HG03378 (cell line): Measurements from ENCODE around the gene NRXN3.

ENCODE experiments used
- ATAC-seq: cut with Tn5 transposase; IDR thresholded peaks from one replicate; pipeline ENCODE4 v1.9.1; 2021; ENCODE audit warnings: mild to moderate bottlenecking, moderate library complexity; ENCODE audit not compliant: unreplicated experiment

The NRXN3 gene

DNA sequence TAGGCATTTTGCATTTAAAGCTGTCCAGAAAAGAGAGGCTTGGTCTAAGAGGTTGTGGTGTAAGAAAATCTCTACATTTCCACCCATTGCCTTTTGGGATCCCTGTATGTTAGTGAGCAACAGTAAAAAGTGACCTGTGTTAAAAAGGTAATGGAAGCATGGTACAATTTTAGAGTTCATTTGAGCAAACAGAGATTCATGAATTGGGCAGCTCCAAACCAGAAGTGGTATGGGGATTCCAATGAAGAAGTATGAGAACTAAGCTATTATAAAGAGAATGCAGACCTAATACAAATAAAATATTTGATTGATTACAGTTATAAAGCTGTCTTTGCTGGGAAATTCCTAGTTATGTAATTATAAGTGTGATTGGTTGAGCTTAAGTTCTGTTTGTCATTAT, 1134.1 kb downstream of the NRXN3 start:
- ATAC-seq = no peak

DNA sequence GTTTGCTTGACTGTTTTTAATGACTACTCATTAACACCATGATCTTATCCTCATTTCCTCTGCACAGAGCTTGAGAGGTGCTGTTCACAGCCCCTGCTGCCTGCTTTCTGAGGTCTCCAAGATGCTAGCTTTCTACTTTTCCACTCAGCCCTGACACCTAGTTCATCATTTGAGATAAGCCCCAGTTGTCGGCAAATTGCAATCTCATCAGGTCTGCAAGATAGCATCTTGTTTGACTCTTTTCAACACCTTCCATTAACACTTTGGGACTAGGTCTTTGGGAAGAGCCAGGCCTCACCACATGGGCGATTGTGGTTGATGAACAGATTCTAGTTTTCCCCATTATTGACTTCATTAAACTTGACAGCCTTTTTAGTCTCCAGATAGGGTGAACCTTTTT, 1136.4 kb downstream of the NRXN3 start:
- no peak for ATAC-seq

DNA sequence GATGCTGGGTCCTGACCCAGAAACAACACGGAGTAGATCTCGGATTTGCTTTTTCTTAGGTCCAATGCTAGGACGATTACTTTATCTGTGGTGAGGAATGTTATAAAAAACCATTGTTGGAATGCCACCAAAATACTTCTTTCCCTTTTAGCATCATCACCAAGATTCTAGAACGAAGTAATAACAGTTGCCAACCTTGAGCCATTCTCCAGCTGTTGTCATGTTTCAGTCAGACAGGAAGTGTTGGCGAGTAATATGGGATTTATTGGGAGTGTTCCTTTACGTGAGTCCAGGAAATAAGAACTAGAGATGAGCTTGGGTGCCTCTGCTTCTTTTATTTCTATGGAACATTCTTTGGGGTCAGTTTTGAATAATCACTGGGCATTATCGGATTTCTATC, 1148.2 kb downstream of the NRXN3 start:
- no peak for ATAC-seq

DNA sequence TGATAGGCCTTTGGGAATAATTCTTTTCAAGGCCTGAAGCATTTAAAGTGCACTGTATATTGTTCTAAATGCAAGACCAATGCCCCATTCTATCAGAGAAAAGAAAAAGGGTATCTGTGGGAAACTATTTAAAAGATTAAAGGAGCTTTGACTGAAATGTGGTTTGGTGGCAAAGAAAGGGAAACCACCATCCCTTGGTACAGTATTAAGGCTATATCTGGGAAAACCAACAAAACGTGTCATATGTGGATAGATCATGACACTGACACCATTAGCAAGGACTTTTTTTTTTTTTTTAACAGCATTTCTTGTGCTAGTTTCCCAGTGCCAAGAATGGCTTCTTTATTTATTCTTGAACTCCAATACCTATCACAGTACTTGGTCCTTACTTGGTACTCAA, 1150.4 kb downstream of the NRXN3 start:
- ATAC-seq = no peak

DNA sequence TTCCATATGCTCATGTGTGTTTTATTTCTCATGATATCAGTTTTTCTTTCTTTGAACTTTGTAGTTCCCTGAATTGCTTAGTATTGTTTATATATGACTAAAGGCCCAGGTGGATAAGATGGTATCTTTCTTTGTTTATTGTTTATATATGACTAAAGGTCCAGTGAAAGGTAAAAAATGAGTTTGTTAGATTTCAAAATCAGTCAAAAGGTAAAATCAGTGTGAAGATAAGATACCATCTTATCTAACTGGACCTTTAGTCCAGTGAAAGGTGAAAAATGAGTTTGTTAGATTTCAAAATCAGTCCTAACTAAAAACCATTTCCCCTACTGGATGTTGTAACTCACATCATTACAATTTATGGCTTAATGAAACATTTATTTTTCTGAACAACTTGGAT, 1150.9 kb downstream of the NRXN3 start:
- no peak for ATAC-seq

DNA sequence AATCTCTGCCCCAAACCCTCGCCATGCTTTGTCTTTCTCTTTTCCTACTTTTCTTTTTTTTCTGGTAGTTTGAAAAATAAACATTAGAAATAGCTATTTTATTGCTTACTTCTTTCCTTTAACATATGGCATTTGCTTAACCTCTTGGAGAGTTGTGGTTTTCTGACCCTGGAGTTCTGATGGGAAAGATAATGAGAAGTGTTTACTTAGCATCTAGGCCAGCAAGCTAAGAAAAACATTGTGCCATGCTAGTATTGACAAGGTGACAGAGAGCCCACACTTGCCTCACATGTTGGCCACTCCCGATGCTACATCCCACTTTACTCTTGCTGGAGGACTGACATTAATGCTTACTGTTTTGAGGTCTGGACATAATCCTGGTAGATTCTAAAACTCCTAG, 1154.9 kb downstream of the NRXN3 start:
- ATAC-seq = no peak

DNA sequence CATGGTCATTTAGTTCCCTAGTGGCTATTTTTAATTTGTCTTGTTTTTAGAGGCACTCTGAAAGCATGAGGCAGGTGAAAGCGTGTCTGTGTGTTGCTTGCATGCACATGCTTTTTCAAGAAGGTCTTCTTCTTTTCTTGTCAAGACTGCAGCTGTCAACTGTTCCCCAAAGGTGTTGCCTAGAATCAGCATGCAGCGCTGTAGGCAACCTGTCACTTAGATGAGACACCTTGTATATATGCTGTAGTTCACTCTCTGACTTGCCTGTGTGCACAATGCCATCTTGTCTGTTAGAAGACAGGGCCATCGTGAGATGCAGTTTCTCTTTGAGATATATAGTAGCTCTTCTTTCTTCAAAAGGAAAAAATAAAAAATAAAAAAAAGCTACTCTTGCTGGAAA, 1155.4 kb downstream of the NRXN3 start:
- ATAC-seq = no peak

DNA sequence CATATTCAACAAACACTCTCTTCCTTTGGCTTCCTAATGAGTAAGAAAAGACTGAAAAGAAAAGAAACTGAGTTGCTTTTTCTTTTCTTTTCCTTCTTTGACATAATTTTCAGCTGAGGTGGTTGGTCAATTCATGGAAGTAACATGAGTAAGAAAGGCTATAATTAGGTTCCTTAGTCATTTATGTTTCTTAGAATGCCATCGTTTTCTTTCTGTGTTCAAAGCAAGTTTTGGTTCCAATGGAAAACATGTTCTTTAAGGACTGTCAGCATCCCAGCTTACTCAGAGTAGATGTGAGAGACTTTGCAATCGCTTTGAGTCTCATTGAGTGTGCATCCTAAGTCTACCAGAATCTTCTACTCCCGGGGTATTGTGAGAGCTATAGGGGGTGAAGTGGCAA, 1158.7 kb downstream of the NRXN3 start:
- no peak for ATAC-seq

DNA sequence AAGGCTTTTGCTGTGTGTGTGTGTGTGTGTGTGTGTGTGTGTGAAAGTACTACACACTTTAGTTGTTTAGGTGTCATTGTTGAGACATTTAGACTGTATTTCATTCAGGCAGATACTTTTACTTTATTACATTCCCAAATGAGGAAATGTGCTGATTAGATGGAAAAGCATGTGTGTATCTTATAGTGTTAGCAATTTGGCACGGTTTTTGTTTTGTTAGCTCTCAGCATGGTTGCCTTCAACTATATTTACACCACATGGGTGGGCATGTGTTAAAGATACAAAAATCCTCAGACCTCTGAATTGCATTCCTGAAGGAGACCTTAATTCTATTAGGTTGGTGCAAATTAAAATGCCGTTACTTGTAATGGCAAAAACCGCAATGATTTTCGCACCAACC, 1161.7 kb downstream of the NRXN3 start:
- ATAC-seq = no peak

DNA sequence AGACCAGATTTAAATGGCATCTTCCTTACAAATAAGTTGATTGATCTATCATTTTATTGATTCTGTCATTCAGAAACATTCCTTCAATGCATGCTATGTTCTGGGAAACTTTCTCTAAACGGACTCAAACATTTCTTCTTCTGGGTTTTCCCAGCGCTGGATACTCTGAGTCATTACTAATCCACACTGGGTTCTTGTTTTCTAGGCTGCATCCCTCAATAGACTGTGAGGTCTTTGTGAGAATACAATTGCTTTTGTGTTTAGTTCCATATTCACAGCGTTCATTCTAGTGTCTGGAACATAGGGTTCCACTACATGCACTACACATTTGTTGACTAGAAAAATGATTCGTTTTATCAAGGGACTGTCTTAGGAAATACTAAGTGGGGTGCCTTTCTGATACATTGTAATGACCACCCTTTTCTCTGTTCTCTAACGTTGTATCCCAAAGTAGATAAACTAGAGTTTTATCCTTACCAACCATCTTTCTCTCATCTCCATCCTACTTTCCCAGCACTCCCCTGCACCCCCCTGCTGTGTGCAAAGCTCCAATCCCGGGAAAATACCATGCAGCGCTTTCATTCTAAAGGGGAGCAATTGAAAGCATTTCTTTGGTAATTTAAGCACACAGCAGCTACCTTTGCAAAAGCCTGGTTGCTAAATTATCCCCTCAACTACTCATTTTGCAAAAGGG, 1162.5 kb downstream of the NRXN3 start:
- no peak for ATAC-seq

DNA sequence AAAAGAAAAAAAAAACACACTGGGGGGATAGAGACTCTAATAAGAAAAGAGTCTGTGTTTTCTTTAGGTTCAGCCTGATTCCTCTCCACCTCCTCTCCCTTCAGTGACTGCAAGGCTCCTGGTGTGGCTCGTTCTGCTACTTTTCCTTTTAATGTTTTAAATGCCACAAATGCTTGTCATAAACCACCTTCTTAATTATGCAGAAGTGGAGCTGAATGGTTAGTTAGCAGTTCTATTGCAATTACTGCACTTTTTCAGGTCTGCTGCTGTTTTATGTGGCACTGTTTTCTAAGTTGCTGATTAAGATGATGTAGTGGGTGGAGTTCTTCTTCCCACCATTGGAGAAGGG, 1163.0 kb downstream of the NRXN3 start:
- no peak for ATAC-seq

DNA sequence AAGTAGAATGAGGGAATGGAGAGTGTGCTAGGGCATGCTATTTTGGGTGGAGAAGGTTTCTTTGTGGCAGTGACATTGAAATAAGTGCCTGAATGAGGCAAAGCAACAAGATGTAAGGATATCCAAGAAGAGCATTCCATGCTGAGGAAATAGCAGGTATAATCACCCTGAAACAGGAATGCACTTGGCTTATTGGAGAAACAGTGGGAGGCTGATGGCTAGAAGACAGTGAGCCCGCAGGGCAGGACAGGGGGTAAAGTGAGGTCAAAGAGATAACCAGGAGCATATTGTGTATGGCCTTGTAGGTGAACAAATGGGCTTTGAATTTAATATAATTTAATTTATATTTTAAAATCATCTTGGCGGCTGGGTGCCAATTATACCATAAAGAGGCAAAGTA, 1164.1 kb downstream of the NRXN3 start:
- no peak for ATAC-seq

DNA sequence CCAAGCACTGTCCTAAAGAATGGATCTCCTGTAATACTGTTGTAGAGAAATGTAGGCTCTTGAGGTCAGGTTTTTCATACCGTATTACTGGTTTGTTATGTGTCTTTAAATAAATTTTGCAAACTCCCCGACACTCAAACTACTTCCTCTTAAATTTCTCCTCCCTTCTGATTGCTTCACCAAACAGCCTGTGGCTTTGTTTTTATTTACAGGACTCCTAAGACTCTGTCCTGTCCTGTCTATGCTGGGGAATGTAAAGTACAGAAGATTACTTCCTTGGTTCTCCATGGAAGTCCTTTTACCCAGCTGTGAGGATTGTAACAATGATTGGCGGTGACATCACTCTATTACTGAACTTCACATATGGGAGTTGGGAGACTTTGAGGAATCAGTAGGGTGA, 1167.6 kb downstream of the NRXN3 start:
- no peak for ATAC-seq

DNA sequence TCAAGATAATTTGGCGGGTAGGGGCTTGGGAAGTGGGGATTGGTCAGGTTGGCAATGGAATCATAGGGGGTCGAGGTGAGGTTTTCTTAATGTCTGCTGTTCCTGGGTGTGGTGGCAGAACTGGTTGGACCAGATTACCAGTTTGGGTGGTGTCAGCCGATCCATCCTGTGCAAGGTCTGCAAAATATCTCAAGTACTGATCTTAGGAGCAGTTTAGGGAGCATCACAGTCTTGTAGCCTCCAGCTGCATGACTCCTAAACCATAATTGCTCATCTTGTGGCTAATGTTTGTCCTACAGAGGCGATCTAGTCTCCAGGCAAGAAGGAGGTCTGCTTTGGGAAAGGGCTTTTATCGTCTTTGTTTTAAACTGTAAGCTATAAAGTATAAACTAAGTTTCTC, 1172.8 kb downstream of the NRXN3 start:
- no peak for ATAC-seq

DNA sequence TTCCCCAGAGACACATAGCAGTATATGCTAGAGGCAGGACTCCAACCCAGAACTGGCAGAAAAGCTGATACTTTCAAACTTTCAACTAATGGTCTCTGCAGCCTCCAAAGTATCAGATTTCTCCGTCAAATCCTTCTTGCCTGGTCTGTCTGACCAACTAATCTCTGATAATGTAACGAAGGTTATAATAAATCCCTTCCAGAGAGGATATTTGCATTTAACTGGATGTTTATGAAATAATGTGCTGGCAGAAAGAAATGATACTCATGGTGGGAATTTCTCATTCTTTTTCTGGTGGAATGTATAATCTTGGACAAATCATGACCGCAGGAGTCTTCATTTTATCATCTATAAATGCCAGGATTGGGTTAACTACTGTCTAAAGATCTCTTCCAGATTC, 1180.8 kb downstream of the NRXN3 start:
- no peak for ATAC-seq

DNA sequence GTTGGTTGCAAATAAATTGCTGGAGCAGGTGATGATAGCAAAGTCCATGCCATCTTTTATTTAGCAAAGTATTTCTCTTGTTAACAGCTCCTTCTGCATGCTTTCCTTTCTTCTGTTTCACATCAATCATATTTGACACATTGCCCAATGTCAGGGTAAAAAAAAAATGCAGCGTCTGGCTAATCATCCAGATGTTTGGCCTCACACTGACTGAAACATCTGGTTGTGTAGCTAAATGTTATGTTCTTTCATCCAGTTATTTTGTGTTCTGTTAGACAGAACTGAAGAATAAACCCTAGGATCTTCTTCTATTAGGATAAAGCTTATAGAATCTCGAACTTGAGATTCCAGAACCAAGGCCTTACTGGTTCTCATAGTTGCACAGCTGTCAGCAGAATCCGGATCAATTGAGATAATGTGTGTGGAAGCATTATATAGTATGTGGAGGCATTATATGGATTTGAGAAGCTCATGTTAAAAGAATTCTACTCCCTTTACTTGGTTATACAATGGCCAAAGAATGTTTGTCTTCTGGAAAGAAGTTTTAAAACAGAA, 1182.0 kb downstream of the NRXN3 start:
- no peak for ATAC-seq

DNA sequence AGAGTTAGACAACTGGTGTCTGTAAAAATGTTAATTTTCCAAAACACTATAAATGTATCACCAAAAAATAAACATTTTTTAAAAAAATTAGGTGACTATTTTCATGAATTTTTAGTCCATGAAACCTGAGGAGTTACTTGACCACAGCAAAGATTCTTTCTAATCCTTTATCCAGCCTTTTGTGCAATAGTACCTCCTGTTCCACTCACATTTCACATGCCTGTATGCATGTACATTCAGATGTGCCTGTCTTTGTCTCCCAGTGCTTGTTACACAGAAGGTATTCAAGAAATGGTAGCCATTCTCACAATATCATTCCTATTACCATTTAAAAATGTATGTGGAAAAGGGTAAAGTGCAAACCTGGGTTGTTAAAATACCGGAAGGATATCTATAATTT, 1184.2 kb downstream of the NRXN3 start:
- ATAC-seq = no peak

DNA sequence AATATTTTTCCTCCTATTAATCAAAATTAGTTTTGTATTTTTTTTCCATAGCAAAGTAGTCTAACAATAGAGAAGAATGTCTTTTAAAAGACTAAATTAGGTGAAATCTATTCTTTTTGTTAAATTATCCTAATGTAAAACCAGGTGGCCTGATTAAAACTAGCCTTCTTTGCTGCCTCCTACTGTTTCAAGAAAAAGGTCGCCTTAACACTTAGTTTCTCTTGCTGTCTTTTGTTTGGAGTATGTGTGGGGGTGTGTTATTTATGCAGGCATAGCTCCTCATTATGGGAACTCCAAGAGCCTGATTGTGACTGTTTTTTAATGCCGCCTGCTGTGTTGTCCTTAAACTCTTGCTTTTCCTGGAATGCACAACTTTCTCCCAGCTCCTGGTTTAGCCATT, 1185.9 kb downstream of the NRXN3 start:
- ATAC-seq = no peak

DNA sequence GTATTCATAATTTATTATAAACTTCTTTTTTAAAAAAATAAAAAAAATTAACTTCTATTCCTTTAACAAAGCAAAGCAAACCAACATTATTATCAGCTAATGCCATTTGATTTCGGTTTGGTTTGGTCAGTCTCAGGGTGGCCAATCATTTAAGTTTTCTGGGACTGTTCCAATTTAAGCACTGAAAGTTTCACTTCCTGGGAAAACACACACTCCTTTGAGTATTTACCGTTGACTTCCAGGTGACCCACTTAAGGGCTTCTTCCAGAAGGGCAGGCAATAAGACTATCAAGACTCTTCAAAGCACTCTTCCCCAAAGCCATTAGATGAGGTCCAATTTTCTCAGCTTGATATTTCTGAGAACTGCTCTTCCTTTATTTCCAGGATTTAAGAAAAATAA, 1187.1 kb downstream of the NRXN3 start:
- no peak for ATAC-seq

DNA sequence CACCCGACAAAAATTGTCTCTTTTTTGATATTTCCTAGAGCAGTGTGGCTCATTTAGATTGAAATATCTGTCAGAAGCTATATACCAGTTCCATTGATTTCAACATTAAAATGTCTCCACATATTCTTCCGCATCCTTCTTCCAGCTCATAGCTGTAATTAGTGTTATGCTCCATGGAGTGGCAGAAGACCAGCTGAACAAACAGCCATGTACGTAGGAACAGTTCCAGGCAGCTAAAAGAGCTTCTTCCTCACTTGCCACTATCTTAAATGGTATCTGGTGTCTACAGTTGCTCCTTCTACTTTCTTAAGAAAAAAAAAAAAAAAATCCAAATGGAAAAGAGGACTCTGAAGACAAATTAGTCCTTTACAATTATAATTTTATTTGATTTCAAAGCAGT, 1193.1 kb downstream of the NRXN3 start:
- no peak for ATAC-seq

DNA sequence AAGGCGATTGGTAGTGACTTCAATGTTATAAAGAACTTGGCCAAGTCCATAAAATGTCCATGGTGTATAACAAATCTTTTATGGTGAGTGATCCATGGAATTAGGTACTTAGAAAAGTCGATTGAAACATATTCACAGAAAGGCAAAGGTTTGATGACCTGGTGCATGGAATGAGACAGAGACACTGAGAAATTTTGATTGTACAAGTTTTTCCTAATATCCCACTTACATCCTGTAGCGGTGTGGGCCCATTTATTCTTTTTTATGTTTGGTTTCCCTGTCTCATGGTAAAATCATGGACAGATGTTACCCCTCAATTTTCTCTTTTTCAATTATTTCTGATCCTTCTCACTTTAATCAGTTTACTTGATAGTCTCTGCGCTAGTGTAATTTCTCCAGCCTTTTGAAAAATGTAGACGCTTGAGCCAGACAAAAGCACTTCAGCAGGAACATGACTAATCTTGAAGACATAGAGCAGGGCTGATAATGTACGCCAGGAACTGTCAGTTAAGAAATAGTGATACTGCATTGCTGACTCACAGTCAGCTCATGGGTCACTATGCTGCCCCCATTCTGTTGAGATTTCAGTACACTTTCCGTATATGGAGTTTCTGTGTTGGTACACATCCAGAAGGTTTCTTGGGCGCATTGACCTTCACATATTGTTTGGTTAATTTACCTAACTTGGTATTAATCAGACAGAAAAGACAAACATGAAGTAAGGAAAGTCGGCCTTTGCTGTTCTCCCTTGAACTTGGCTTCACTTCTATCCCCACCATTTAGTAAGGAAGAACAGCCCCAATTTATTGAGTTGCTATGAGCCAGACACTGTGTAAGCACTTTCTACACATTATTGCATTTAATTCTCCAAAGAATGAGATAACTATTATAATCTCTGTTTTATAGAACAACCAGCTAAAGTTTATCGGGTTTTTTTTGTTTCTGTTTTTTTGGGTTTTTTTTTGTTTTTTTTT, 1199.5 kb downstream of the NRXN3 start:
- no peak for ATAC-seq

DNA sequence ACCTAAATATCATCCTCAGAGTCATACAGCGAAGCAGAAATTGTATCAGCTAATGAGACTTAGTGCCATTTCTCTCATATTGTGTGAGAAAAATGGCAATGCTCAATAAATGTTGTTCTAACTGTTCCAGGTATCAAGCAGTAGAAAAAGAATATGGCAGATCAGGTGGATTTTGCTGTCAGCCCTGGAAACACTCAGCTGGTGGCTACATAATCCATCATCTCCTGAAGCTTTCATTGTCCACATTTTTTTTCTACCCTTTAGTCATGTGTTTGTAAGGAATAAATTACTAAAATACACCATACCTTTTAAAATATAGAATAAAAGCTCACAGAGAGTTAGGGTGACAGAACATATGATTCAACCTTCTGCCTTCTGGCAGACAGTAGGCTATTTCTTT, 1200.8 kb downstream of the NRXN3 start:
- ATAC-seq = no peak
